GM18951 (cell line): Measurements from ENCODE around the gene RASL11A.
"Not testable (repeated sequence)": the region's sequence is repeated elsewhere in the genome, so short reads cannot be mapped to it uniquely, and the experiment has no call there.

ENCODE experiments used
- POLR2A ChIP-seq: IDR thresholded peaks from 4 replicates; pipeline ENCODE4 v1.6.1; 2011; ENCODE audit warnings: mild to moderate bottlenecking; ENCODE audit not compliant: insufficient read length, insufficient read depth; ENCODE audit errors: extremely low read depth
- in situ Hi-C: fragments of 300-500 bp; cut with MboI; formaldehyde crosslinking; loops from one replicate; pipeline ENCODE4 v1.12.0; 2022; ENCODE audit warnings: low sequenced_read_pairs, mixed read lengths, inconsistent platforms; ENCODE audit not compliant: unreplicated experiment

The RASL11A gene, protein sequence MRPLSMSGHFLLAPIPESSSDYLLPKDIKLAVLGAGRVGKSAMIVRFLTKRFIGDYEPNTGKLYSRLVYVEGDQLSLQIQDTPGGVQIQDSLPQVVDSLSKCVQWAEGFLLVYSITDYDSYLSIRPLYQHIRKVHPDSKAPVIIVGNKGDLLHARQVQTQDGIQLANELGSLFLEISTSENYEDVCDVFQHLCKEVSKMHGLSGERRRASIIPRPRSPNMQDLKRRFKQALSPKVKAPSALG

DNA sequence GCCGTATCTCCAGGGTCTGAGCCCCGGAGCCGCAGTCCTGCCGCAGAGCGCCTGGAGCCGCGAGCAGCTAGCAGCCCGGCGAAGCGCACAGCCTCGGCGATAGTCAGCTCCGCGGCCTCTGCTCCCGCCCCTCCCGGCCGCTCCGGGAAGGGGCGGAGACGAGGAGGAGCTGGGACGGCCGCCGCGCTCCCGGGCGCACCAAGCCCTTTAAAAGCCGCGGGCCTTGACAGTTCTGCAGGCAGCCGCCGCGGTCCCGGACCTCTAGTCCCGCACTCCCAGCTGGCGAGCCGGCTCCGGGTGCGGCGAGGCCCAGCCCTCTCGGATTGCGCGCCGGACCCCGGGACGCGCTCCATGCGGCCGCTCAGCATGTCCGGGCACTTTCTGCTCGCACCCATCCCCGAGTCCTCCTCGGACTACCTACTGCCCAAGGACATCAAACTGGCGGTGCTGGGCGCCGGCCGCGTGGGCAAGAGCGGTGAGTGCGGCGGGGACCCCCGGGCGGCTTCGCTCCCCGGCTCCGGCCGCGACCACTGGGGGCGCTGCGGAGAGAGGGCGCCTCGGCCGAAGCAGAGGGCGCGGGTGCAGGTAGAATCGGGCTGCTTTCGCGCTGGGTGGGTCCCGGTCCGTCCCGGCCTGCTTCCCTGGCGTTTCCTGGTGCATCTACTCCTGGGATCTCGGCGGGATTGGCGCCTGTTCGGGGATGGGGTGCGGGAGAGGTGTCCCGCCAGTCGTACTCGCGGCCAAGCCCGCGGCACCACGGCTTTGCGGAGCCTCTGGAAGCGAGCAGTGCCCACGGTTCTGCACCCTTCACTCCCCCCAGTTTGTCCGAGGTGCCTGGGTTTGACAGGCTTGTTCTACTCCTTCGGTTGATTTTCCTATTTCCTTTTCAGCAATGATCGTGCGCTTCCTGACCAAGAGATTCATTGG is at the start of gene RASL11A:
RASL11A (plus strand) TSS at position 237 of the 927 bp plus-strand sequence; CDS start at position 352, 115 bp downstream.
- in situ Hi-C loops: loop anchor here (10.0 kb wide), 1 partner anchor 286 kb away; no protein-coding TSS in a partner anchor
- peak; percentile 45 for TF ChIP-seq POLR2A

DNA sequence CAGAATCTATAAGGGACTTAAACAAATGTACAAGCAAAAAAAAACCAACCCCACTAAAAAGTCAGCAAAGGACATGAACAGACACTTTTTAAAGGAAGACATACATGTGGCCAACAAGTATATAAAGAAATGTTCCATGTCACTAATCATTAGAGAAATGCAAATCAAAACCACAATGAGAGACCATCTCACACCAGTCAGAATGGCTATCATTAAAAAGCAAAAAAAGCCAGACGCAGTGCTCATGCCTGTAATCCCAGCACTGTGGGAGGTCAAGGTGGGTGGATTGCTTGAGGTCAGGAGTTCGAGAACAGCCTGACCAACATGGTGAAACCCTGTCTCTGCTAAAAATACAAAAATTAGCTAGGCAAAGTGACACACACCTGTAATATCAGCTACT is 48.5 kb upstream of the RASL11A start:
- in situ Hi-C loops: not testable (repeated sequence)

DNA sequence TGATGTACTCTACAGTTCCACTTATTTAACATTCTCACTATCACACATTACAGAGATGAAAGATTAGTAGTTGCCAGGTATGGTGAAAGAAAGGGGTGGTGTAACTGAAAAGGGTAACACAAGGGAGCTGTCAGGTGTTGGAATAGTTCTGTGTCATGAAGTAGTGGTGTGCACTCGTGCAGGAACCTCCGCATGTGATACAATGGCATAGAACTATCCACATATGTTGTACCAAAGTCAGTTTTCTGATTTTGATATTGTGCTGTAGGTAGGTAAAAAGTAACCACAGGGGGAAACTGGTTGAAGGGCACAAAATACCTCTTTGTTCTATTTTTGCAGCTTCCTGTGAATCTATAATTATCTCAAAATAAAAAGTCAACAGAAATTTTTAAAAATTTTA is 43.6 kb upstream of the RASL11A start:
- TF ChIP-seq POLR2A: no peak
- in situ Hi-C loops: no loop called here

DNA sequence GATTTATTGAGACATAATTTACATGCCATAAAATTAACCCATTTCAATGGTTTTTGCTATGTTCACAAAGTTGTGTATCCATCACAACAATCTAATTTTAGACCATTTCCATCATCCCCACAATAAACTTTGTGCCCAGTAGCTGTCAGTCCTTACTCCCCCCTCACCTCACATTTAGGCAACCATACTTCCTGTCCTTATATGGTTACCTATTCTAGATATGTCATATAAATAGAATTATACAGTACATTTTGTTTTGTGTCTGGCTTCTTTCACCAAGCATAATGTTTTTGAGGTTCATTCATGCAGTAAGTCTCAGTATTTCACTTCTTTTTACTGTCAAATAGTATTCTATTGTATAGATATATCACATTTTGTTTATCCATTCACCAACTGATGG is 42.5 kb upstream of the RASL11A start:
- TF ChIP-seq POLR2A: no peak
- in situ Hi-C loops: no loop called here

DNA sequence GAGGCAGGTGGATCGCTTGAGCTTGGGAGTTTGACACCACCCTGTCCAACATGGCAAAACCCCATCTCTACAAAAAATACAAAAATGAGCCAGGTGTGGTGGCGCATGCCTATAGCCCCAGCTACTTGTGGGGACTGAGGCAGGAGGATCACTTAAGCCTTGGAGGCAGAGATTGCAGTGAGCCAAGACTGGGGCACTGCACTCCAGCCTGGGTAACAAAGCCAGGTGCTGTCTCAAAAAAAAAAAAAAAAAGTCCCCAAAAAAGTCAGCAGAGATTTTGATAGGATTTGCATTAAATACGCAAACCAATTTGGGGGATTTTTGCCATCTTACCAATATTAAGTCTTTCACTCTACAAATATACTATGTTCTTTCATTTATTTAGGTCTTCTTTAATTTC is 41.0 kb upstream of the RASL11A start:
- in situ Hi-C loops: no loop called here
- no peak for TF ChIP-seq POLR2A

DNA sequence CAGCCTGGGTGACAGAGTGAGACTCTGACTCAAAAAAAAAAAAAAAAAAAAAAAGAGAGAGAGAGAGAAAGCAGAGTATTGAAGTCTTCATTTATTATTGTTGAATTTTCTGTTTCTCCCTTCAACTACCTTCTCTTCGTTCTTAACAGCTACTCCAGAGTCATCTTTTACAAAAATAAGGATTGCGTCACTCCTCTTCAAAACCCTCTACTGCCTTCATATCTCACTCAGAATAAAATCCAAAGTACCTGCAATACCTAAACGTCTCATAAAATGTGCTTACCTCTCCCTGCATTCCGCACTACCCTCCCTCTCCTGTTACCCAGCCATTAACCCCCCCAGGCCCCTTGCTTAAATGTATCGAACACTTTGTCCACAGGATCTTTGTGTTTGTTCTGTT is 36.7 kb upstream of the RASL11A start:
- no peak for TF ChIP-seq POLR2A
- in situ Hi-C loops: no loop called here

DNA sequence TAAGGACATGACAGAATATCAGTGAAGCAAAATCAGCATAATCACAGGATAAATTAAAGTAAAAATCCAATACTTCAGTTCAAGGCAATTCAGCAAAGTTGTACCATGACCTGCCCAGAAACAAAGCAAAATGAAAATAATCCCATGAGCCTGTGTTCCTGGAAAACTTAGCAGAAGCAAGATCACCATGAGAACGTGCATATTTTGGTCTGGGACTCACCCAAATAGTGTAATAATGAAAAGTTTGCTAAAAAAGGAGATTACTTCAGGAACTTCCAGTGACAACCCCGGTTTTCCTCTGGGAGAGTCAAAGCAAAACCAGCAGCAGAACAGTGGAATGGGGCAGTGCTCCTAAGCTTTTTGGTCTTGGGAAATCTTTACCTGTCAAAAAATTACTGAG is 34.2 kb upstream of the RASL11A start:
- in situ Hi-C loops: no loop called here
- TF ChIP-seq POLR2A: no peak

DNA sequence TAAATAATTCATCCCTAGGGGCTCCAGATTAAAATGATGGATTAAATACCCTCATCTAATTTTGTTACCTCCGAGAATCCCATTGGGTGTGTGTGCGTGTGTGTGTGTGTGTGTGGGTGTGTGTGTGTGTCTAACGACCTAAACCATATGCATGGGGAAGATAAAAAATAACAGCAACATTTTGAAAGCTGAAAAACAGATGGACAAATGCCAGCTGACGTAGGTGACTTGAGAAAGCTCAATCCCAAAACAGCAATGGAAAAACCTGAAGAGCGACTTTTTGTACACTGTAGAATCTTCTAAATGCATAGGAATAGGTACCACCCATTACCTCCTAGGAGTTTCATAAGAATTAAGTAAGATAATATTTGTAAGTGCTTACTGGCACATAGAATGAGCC is 27.9 kb upstream of the RASL11A start:
- no peak for TF ChIP-seq POLR2A
- in situ Hi-C loops: no loop called here

DNA sequence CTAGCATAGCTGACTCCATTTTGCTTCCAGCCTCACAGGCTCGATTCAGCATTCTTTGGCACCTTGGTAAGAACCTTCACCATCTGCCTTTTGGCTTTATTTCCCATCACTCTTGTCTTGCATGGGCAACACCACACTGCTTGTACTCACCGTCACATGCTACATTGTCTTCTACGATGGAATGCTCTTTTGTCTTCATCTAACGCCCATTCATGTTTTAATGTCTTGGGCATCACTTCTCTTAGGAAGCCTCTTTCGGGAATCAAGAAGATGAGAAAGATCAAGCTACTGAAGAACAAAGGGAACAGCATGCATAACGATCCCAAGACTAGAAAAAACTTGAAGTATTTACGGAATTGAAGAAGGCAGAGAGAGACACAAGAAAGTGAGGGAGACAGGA is 25.0 kb upstream of the RASL11A start:
- in situ Hi-C loops: no loop called here
- TF ChIP-seq POLR2A: no peak

DNA sequence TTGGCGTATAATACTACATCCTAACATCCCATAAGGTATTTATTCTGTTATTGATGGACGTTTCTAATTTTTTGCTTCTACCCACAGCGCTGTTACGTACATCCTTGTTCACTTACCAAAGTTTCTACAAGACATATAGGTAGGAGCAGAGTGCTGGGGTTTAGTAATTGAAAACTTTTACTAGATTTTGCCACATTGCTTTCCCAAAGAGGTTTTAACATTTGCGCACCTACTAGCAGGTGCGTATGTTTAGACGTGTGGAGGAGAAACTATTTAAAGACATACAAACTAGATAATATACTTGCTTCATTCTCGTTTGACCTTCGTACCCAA is 19.8 kb upstream of the RASL11A start:
- in situ Hi-C loops: no loop called here
- TF ChIP-seq POLR2A: no peak

DNA sequence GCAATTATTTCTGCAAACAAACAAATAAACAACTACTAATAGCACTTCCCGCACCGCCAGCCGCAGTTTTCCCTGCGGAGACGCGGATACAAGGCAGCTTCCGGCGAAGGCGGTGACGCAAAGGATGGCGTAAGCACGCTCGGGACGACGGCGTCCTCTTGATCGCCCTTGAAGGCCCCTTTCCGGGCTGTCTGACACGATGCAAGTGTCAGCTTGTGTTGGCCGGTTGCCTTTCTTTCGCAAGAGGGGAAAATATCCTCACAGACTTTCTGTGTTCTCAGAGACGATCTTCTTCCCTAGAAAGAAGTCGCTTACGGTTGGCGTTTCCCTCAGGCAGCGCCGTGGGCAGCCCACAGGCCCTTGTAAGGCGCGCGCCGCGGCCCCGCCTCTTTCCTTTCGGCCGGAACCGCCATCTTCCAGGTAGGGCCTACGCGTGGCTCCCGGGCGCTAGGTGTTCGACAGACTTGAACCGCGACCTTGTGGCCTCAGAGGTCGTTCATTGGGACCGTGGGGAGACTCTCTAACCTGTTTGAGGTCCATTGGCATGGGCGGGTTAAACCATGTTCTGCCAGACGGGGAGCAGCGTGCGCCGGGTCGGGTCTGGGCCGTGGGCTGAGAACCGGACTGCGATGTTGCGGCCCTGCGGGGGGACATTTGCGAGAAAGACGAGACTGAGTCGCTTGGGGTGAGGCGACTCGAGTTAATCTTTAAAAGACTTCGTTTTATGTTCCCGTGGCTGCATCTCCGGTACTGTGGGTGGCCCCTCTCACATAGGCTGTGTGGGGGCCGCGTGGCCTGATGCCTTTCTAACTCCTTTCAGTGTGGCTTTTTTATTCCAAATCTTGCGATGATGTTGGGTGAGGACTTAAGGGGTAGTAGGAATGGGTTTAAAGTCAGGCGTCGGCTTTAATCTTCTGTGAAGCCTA is 19.2 kb upstream of the RASL11A start, which contains the start of gene RPL21:
RPL21 (plus strand) TSS at position 393 of the 926 bp plus-strand sequence. CDS start 2,219 bp downstream, outside the sequence.
- in situ Hi-C loops: no loop called here
- TF ChIP-seq POLR2A: peak; percentile 92

DNA sequence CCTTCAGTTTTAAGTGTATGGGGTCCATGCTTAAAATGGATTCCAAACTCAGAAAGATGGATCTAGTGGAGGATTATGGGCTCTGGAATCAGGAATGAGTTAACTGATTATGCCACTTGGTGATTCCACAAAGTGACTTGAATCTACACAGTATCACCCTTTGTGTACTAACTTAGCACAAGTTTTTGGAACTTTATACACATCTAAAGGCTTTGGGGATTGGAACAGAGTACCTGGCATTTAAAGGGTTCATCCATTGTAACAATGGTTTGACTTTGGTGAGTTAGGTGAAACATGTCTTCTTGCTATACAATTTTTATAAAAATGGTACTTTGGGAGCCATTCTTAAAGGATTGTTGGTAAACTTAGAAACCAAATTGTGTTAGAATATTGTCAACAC is 18.2 kb upstream of the RASL11A start:
- in situ Hi-C loops: no loop called here
- no peak for TF ChIP-seq POLR2A

DNA sequence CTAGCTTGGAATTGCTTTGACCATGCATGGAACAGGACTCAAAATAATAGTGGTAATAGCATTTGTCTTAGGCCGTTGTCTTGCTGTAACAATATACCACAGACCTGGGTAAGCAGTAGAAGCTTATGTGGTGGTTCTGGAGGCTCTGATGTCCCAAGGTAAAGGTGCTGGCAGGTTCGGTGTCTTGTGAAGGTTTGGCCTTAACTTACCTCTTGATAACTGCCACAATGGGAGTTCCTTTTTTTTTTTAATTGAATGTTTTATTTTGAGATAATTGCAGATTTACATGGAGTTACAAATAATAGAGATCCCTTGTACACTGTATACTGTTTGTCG is 13.4 kb upstream of the RASL11A start:
- in situ Hi-C loops: no loop called here
- TF ChIP-seq POLR2A: no peak
